ENCODE data around the gene OOEP. TPM values are rescaled to one million over a fixed set of nuclear protein-coding genes. Genes with fewer than 3 reads are reported as not detected.

The OOEP gene
- total RNA-seq, 1 donor from 2014 or later, result 0.45 TPM

GRCh38 chr6:73368675-73369074, 1.0 kb downstream of the OOEP start:
- ATAC-seq (no peak), DNase-seq (no peak)
- intact Hi-C loops (cut with micrococcal nuclease), result no loop called here

DNA sequence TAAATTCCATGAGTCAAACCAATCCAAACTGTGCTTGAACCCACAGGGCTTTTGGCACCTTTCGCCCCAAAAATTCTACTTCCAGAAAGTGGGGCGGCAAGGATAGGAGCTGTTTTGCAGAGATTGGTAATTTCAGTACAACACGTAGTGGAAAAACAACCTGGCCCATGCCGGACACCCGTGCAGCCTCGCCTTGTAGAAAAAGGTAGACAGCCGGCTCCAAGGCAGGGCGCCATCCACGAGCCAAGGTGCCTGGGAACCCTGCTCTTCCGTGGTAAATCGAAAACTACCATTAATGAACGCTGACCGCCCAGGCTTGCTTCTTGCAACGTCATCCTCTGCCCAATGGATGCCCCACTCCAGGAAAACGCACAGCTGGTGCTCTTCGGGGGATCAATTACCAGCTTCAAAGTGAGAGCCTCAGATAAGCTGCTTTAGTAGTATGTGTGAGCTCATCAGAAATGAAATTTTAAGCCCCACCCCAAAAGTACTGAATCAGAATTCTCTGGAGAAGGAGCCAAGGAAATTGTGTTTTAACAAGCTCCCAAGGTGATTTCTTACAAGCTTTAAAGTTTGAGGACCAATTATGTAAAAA, 1.8 kb downstream of the OOEP start:
- no peak for DNase-seq
- ATAC-seq, result no peak
- intact Hi-C loops (cut with micrococcal nuclease), result no loop called here

DNA sequence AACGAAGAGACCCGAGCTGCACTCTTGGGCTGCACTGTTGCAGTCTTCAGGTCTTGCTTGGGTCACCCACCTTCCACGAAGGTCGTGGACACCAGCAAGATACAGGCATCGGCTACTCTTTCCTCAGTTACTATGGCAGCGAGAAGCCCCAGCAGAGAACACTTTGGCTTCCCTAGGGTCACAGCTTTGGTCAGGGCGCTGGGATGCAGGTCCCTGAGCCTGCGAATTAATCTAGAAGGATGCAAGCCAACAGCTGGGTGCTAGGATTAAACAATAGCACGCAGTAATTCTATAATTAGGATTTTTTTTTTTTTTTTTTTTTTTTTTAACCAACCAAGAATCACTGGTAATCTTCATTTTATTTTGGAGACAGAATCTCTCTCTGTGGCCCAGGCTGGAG, 5.1 kb downstream of the OOEP start:
- intact Hi-C loops (cut with micrococcal nuclease), result no loop called here

GRCh38 chr6:73364121-73364520, 5.6 kb downstream of the OOEP start:
- no peak for ATAC-seq
- intact Hi-C loops (cut with micrococcal nuclease), result no loop called here
- DNase-seq, result no peak

More for the DNA sequence above, 5.1 kb downstream of the OOEP start:
- no peak for ATAC-seq
- DNase-seq, result no peak

DNA sequence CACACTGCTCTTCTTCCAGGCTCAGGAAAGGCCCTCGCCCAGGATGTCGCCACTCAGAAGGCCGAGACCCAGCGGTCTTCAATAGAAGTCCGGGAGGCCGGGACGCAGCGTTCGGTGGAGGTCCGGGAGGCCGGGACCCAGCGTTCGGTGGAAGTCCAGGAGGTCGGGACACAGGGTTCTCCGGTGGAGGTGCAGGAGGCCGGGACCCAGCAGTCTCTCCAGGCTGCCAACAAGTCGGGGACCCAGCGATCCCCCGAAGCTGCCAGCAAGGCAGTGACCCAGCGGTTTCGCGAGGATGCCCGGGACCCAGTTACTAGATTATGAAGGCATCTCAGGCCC, 6.2 kb downstream of the OOEP start:
- DNase-seq (no peak), ATAC-seq (no peak)
- intact Hi-C loops (cut with micrococcal nuclease), result no loop called here

DNA sequence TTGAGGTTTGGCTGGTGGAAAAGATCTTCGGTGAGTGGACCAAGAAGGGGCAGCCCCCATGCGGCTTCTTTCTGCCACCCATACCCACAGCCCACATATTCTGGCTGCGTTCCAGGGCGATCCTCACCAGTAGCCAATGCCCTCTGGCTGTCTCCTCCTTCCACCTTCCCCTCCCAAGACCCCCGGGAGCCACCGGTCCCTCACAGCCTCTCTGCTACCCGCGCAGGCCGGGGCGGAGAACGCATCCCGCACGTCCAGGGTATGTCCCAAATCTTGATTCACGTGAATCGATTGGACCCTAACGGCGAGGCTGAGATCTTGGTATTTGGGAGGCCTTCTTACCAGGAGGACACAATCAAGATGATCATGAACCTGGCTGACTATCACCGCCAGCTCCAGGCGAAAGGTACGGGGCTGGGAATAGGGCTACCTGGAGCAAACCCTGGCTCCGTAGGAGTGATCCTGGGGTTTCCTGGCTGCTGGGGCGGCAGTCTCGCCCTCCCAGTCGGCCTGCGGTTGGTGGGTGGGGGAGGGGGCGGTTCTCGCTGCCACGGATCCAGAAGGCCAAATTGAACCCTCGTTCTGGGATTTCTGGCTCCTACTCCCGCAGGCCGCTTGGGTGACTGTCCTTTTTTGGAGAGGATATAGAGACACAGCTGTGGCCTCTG, 6.7 kb downstream of the OOEP start:
- no peak for DNase-seq
- intact Hi-C loops (cut with micrococcal nuclease), result no loop called here
- no peak for ATAC-seq

GRCh38 chr6:73362358-73362757, 7.3 kb downstream of the OOEP start, which contains the start of gene KHDC3L:
Gene KHDC3L, plus strand, starts transcription at chr6:73362658. Its CDS starts 72 bp downstream, at chr6:73362730.
- DNase-seq, result no peak
- intact Hi-C loops (cut with micrococcal nuclease), result no loop called here
- ATAC-seq, result no peak

- no peak for ATAC-seq
- no peak for DNase-seq
- intact Hi-C loops (cut with micrococcal nuclease), result no loop called here
Observed at GRCh38 chr6:73353636-73354593, 15.8 kb downstream of the OOEP start, which contains the start of gene DPPA5. Gene DPPA5, minus strand, starts transcription at chr6:73354276. Its CDS starts 51 bp downstream, at chr6:73354225.

GRCh38 chr6:73349311-73349710, 20.4 kb downstream of the OOEP start:
- DNase-seq, result no peak
- intact Hi-C loops (cut with micrococcal nuclease), result no loop called here
- no peak for ATAC-seq

- intact Hi-C loops (cut with micrococcal nuclease), result no loop called here
- ATAC-seq, result no peak
- no peak for DNase-seq
Observed at GRCh38 chr6:73348550-73349204, 21.0 kb downstream of the OOEP start.

DNA sequence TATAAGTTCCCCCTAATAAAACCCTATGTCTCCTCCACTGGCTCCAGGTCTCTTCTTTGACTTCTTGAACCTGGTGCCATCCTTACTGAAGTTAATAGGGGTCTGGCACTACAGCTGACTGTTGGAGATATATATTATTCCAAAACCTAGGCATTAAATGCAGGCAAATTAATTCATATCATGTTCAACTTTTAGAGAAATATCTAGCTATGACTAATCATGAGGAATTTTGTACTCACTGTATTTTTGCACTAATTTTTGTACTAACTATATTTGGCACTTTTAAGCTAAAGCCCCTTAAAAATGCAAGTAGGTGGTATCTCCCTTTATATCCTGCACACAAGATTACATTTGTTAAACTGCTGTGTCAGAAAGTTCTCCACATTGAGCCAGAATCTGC, 26.5 kb downstream of the OOEP start:
- DNase-seq (no peak), ATAC-seq (no peak)
- intact Hi-C loops (cut with micrococcal nuclease), result no loop called here

- DNase-seq (no peak), ATAC-seq (no peak)
- intact Hi-C loops (cut with micrococcal nuclease), result no loop called here
Observed at GRCh38 chr6:73342174-73342573, 27.5 kb downstream of the OOEP start.

DNA sequence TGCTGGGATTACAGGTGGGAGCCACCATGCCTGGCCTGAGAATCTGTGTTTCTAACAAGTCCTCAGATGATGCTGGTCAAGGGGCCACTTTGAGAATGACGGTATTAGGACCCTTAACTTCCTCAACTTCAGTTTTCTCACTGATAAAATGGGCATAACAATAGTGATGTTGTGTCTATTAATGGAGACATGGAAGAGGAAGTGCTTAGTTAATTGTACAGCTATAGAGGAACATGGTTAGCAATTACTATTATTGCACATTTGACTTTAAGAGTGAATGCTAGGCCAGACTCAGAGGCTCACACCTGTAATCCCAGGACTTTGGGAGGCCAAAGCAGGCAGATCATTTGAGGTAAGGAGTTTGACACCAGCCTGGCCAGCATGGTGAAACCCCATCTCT, 28.4 kb downstream of the OOEP start:
- intact Hi-C loops (cut with micrococcal nuclease), result no loop called here
- DNase-seq, result no peak
- ATAC-seq, result no peak

DNA sequence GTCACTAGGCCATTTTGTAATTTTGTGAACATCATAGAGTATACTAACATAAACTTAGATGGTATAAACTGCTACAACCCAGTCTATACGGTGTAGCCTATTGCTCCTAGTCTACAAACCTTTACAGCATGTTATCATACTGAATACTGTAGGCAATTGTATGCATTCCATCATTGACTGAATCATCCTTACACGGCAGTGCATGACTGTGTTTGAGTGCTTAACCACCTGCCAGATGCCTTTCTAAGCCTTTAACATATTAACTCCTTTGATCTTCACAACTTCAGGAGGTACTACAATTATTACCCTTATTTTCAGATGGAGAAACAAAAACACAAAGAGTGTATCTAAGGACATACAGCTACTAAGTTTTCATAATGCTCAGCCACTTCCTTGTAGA, 29.6 kb downstream of the OOEP start:
- intact Hi-C loops (cut with micrococcal nuclease), result no loop called here
- DNase-seq (no peak), ATAC-seq (no peak)

GRCh38 chr6:73339340-73339739, 30.4 kb downstream of the OOEP start:
- intact Hi-C loops (cut with micrococcal nuclease), result no loop called here
- ATAC-seq, result no peak
- DNase-seq, result no peak

GRCh38 chr6:73329201-73329600, 40.5 kb downstream of the OOEP start:
- intact Hi-C loops (cut with micrococcal nuclease), result no loop called here
- DNase-seq, result no peak
- ATAC-seq, result no peak

DNA sequence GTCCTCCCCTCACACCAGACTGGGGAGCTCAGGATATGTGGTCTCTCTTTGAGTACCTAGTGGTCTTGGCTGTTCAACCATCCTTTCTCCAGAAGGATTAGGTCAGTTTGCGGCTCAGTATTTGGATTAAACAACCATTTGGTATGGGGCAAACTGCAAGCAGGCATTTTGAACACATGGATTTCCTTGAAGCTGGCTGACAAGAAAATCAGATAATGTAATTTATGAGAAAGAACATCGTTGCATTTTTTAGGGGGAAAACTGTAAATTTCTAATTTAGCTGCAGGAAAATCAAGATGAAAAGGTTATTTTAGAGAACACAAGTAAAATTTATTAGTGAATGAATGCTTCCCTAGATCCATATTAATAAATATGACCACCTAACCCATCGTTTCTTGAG, 40.9 kb downstream of the OOEP start:
- intact Hi-C loops (cut with micrococcal nuclease), result no loop called here

GRCh38 chr6:73325656-73326055, 44.0 kb downstream of the OOEP start:
- ATAC-seq (no peak), DNase-seq (no peak)
- intact Hi-C loops (cut with micrococcal nuclease), result no loop called here

More for the DNA sequence above, 40.9 kb downstream of the OOEP start:
- DNase-seq (no peak), ATAC-seq (no peak)

- intact Hi-C loops (cut with micrococcal nuclease), result no loop called here
Observed at GRCh38 chr6:73323323-73323722, 46.4 kb downstream of the OOEP start.

More at GRCh38 chr6:73323323-73323722, 46.4 kb downstream of the OOEP start:
- DNase-seq, result no peak
- no peak for ATAC-seq
